Immature natural killer cell (primary cell): ENCODE measurements around the gene FAM72B. TPM values are rescaled to one million over a fixed set of nuclear protein-coding genes. Genes with fewer than 3 reads are reported as not detected.
A peak's percentile ranks its signal among the peaks of the same experiment; 100 is the strongest.
"Not testable (repeated sequence)": the region's sequence is repeated elsewhere in the genome, so short reads cannot be mapped to it uniquely, and the experiment has no call there.

Experiments
- DNase-seq, 3 donors: peaks; one replicate each; pipeline ENCODE4 v3.0.0; 2022; ENCODE audit warnings: mixed read lengths in 1 of 3
- H3K27ac Mint-ChIP-seq, 6 donors: one replicate each; pipeline ENCODE4 v1.8.0; 2020; ENCODE audit warnings: mixed read lengths in 6 of 6, mild to moderate bottlenecking in 5 of 6, inconsistent platforms in 4 of 6, moderate library complexity in 3 of 6
- H3K27me3 Mint-ChIP-seq, 3 donors: one replicate each; pipeline ENCODE4 v1.8.0; 2020 to 2021; ENCODE audit warnings: low read depth in 3 of 3, mild to moderate bottlenecking in 3 of 3, mixed read lengths in 3 of 3, moderate library complexity in 3 of 3, inconsistent platforms in 1 of 3
- H3K36me3 Mint-ChIP-seq, 3 donors: one replicate each; pipeline ENCODE4 v1.8.0; 2020; ENCODE audit warnings: mixed read lengths in 3 of 3, inconsistent platforms in 2 of 3, mild to moderate bottlenecking in 2 of 3
- H3K4me1 Mint-ChIP-seq, 2 donors: one replicate each; pipeline ENCODE4 v1.8.0; 2020; ENCODE audit warnings: inconsistent platforms in 2 of 2, mild to moderate bottlenecking in 2 of 2, mixed read lengths in 2 of 2, moderate library complexity in 1 of 2
- H3K4me3 Mint-ChIP-seq, 5 donors: one replicate each; pipeline ENCODE4 v1.8.0; 2020; ENCODE audit warnings: mild to moderate bottlenecking in 5 of 5, mixed read lengths in 5 of 5, inconsistent platforms in 3 of 5, moderate library complexity in 3 of 5
- H3K9me3 Mint-ChIP-seq, 6 donors: one replicate each; pipeline ENCODE4 v1.8.0; 2020; ENCODE audit warnings: mild to moderate bottlenecking in 6 of 6, mixed read lengths in 6 of 6, inconsistent platforms in 4 of 6, moderate library complexity in 3 of 6
- polyA plus RNA-seq, 3 donors: library from polyadenylated mRNA; unstranded; fragments of 300-500 nt; fragmentation: Illumina TruSeq; gene quantifications; one replicate each; pipeline ENCODE4 v1.2.3, GENCODE V29; 2021

FAM72B gene
- polyA plus RNA-seq, 3 donors from 2014 or later: 0.30 to 0.84 TPM; not detected in 1

DNA sequence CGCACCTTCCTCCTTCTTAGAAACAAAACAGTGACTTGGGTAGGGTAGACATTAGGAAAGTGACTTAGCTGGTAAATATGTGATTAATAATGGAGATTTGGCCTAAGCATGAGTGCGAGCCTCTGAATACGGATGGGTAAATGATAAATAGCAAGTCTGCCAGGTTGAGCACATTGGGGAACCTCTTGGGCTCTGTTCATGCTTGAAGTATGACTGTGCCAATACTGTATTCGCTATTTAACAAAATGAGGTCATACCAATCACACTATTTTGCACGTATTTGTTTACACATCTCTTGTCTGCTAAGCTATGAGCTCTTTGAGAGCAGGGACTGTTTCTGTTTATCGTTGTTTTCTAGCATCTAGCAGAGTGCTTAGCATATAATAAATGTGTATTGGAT lies 24.2 kb upstream of the FAM72B start:
- not testable (repeated sequence) for DNase-seq, H3K27me3 Mint-ChIP-seq, H3K36me3 Mint-ChIP-seq, H3K27ac Mint-ChIP-seq, H3K4me3 Mint-ChIP-seq, H3K4me1 Mint-ChIP-seq, H3K9me3 Mint-ChIP-seq

DNA sequence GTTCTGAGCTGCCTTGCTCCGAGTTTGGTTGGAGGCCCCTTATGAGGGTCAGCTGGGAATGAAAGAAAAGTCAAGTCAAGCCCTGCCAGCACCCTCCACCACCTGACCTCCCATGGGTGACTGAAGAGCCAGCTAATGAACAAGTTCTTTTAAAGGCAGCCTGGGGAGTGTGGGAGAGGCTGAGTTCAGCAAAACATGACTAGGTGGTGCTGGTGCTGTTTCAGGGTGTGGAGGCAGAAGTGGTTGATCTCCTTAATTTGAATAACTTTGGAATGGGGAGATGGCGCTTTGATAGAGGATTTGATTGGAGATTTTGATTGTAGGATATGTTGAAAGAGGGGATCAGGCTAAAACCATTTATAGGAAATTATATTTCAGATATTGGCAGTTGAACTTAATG lies 23.2 kb upstream of the FAM72B start:
- not testable (repeated sequence) for H3K4me3 Mint-ChIP-seq, DNase-seq, H3K27me3 Mint-ChIP-seq, H3K27ac Mint-ChIP-seq, H3K4me1 Mint-ChIP-seq, H3K9me3 Mint-ChIP-seq, H3K36me3 Mint-ChIP-seq

GRCh38 chr1:121205786-121206711 lies 21.9 kb upstream of the FAM72B start:
- not testable (repeated sequence) for H3K27ac Mint-ChIP-seq, H3K36me3 Mint-ChIP-seq, H3K27me3 Mint-ChIP-seq, H3K4me3 Mint-ChIP-seq, DNase-seq, H3K4me1 Mint-ChIP-seq, H3K9me3 Mint-ChIP-seq

GRCh38 chr1:121202986-121203385 lies 18.8 kb upstream of the FAM72B start:
- not testable (repeated sequence) for H3K9me3 Mint-ChIP-seq, H3K4me3 Mint-ChIP-seq, H3K4me1 Mint-ChIP-seq, DNase-seq, H3K36me3 Mint-ChIP-seq, H3K27me3 Mint-ChIP-seq, H3K27ac Mint-ChIP-seq

- H3K9me3 Mint-ChIP-seq, H3K27me3 Mint-ChIP-seq, DNase-seq, H3K36me3 Mint-ChIP-seq, H3K4me1 Mint-ChIP-seq, H3K4me3 Mint-ChIP-seq: not testable (repeated sequence)
- H3K27ac Mint-ChIP-seq: peak overlapping the region in 1 of 6 donors; percentile 46
These were observed 17.1 kb upstream of the FAM72B start for GRCh38 chr1:121200985-121201981.

DNA sequence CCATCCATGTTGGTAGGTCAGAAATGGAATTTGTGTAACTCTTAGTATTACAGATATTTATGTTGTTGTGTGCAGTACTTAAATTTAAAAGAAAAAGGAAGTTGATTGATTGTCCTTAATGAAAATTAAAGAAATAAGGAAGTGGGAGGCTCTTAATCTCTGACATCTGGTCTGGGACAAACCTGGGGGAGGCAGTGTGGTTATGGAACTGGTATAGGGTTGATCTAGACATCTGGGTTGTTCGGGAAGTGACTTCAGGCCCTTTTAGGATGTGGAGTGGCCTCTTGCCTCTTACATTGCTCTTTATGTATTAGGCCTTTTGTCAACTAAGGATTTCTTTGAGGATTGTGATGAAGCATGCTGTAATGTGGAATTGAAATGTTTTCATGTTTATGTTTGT lies 16.1 kb upstream of the FAM72B start:
- H3K9me3 Mint-ChIP-seq, H3K27me3 Mint-ChIP-seq, H3K27ac Mint-ChIP-seq, H3K4me1 Mint-ChIP-seq, DNase-seq, H3K36me3 Mint-ChIP-seq, H3K4me3 Mint-ChIP-seq: not testable (repeated sequence)

DNA sequence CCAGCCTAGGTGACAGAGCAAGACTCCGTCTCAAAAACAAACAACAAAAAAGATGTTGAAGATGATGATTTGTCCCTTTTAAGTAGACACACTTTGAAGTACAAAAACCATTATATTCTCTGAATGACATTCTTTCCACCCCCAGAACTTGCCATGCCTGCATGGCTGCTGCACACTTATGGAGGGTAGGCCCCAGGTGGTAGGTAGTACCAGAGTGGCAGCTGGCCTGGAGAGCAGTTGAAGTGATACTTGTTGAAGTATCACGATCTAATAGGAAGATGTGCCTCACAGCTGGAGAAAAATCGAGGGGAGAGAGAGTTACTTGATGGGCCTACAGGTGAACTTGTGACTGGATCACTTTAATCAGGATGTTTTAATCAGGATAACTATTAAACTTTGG lies 15.6 kb upstream of the FAM72B start:
- H3K27me3 Mint-ChIP-seq, H3K36me3 Mint-ChIP-seq, H3K27ac Mint-ChIP-seq, H3K4me3 Mint-ChIP-seq, H3K9me3 Mint-ChIP-seq, DNase-seq, H3K4me1 Mint-ChIP-seq: not testable (repeated sequence)

DNA sequence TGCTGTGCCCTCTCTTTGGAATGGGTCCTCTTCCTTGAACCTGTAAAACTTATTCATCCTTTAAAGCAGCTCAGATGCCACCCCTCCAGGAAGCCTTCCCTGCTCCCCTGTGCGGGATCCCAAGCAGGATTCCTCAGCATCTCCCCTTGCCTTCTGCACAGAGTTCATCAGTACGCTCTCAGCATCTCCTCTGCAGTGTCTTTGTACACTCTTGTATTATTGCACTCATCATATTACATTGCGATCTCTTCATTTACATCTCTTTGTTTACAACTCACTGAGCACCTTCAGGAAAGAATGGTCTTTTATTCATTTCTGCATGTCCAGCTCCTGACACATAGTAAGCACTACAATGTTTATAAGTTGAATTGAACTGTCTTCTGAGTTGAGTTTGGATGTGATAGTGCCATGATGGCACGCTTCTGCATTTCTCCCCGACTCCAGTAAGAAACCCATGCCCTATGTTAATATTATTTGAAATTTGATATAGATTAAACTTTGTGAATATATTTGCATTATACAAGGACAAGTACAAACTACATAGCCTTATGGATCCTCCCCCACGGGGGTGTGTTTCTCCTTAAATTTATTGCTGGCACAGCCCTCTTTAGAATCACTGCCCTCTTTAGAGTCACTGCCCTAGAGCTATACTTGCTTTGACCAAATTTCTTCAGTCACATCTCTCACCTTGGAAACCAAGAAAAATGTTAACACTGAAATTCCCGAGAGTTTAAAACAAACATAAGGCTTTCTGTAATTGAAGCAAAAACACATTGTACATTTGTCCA lies 13.1 kb upstream of the FAM72B start:
- not testable (repeated sequence) for H3K9me3 Mint-ChIP-seq, DNase-seq, H3K27ac Mint-ChIP-seq, H3K4me3 Mint-ChIP-seq, H3K36me3 Mint-ChIP-seq, H3K4me1 Mint-ChIP-seq, H3K27me3 Mint-ChIP-seq

- DNase-seq, H3K27ac Mint-ChIP-seq, H3K27me3 Mint-ChIP-seq, H3K4me3 Mint-ChIP-seq, H3K9me3 Mint-ChIP-seq, H3K4me1 Mint-ChIP-seq, H3K36me3 Mint-ChIP-seq: not testable (repeated sequence)
These were observed 8.4 kb upstream of the FAM72B start for GRCh38 chr1:121192512-121192911.

- not testable (repeated sequence) for H3K27me3 Mint-ChIP-seq, H3K9me3 Mint-ChIP-seq, H3K27ac Mint-ChIP-seq, H3K36me3 Mint-ChIP-seq, H3K4me3 Mint-ChIP-seq, DNase-seq, H3K4me1 Mint-ChIP-seq
These were observed 3.8 kb upstream of the FAM72B start for GRCh38 chr1:121187914-121188313.

DNA sequence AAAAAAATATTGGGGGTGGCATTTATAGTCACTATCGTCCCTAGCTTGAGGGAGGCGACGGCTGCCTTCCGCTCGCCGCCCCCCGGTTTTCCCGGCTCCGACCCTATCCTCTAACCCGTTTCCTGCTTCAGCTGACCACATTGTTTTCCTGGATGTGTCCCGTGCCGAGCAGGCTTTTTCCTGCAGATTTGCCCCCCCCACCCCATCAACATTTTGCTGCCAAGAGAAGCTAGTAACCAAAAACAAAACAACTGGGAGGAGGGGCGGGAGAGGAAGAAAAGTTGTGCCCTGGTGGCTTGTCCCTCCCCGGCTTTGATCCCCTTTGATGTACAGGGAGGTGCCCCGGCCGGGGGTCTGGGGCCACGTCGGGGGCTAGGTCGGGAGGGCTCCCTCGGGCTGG lies 2.1 kb upstream of the FAM72B start:
- Mint-ChIP-seq H3K27ac (peak overlapping the region in 2 of 6 donors; percentile 36 to 49), H3K4me3 (peak overlapping the region in 4 of 5 donors; percentile 83 to 88 (median 84))
- H3K4me1 Mint-ChIP-seq, H3K9me3 Mint-ChIP-seq, H3K36me3 Mint-ChIP-seq, H3K27me3 Mint-ChIP-seq, DNase-seq: not testable (repeated sequence)

DNA sequence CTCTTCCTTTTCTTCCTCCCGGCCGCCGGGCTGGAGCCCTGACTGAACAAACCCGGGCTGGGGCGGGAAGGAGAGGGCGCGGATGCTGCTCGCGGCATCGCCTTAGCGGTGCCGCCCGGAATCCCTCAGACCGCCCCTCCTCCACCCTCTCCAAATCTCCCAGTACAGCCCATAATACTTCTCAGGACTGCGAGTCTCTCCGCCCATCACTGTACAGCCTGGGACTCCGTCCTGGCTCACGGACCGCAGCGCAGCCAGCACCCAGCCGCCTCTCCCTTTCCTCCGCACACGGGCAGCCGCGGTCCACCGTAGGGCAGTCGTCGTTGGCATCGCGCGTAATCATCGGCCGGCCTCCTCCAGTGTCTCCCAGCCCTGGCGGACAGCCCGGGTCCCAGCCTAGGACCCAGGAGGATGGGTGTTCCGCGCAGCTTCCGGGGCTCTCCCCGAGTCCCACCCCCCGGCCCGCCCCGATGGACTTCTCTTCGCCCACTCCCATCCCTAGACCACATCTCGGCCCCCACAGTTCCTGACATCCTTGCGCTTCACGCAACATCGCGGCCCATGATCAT lies 1.1 kb upstream of the FAM72B start:
- peak in 1 of 3 donors; percentile 7 for DNase-seq
- H3K4me1 Mint-ChIP-seq, H3K9me3 Mint-ChIP-seq, H3K36me3 Mint-ChIP-seq, H3K27me3 Mint-ChIP-seq: not testable (repeated sequence)
- Mint-ChIP-seq H3K4me3 (peak overlapping the region in 4 of 5 donors; percentile 93 to 95 (median 95)), H3K27ac (peak overlapping the region in 2 of 6 donors; percentile 82 to 95)

- not testable (repeated sequence) for H3K27me3 Mint-ChIP-seq, DNase-seq, H3K4me3 Mint-ChIP-seq, H3K27ac Mint-ChIP-seq, H3K36me3 Mint-ChIP-seq, H3K4me1 Mint-ChIP-seq, H3K9me3 Mint-ChIP-seq
These were observed 273 bp downstream of the FAM72B start for GRCh38 chr1:121183867-121184266.
